Keratinocyte (primary cell): Measurements from ENCODE around the gene CFAP70.

ENCODE experiments used
- EZH2 ChIP-seq: IDR thresholded peaks from one replicate; pipeline ENCODE4 v1.6.1; 2012; ENCODE audit warnings: inconsistent platforms, mild to moderate bottlenecking, low read length, moderate library complexity
- TF ChIP-seq, protein P1 (sequence below), 3 experiments: IDR thresholded peaks in 1 of 3; conservative IDR thresholded peaks in 1 of 3; optimal IDR thresholded peaks in 1 of 3; 2 replicates in 2 of 3; 3 replicates in 1 of 3; pipeline versions ENCODE3 to v1.5.1; 2011; ENCODE audit warnings: low read length in 3 of 3, mild to moderate bottlenecking in 3 of 3, moderate library complexity in 2 of 3, control low read depth in 1 of 3, inconsistent platforms in 1 of 3; ENCODE audit not compliant: insufficient read depth in 2 of 3; ENCODE audit errors: extremely low read depth in 1 of 3

DNA sequence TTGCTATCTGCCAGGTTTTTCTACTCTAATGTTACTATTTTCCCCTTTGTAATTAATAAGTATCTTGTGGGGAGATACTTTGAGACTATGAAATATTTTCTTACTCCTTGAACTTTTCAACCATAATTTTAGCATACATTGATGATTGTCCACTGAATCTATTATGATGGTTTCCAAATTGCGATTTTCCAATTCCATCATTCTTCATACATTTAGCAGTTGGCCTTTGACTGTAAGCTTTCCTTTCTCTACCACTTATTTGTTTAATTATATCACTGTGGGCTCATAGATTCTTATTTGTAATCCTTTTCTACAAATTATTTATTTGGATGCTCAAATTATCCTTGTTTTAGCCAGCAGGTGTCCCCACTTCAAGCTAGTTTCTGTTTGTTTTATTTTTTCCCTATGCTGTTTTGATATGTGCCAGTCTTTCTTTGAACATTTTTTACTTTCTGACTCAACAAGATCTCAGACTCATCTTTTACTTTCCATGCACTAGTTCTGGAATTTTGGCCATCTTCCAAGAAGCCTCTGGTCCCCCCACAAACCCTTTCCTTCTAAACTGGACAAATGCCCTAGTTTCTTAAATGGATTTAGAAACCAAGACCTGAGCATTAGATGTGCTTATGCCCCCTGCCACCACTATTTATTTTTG lies 94.8 kb downstream of the CFAP70 start:
- TF ChIP-seq, protein P1, sequence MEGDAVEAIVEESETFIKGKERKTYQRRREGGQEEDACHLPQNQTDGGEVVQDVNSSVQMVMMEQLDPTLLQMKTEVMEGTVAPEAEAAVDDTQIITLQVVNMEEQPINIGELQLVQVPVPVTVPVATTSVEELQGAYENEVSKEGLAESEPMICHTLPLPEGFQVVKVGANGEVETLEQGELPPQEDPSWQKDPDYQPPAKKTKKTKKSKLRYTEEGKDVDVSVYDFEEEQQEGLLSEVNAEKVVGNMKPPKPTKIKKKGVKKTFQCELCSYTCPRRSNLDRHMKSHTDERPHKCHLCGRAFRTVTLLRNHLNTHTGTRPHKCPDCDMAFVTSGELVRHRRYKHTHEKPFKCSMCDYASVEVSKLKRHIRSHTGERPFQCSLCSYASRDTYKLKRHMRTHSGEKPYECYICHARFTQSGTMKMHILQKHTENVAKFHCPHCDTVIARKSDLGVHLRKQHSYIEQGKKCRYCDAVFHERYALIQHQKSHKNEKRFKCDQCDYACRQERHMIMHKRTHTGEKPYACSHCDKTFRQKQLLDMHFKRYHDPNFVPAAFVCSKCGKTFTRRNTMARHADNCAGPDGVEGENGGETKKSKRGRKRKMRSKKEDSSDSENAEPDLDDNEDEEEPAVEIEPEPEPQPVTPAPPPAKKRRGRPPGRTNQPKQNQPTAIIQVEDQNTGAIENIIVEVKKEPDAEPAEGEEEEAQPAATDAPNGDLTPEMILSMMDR (optimal IDR thresholded peaks at IDR 0.05 in 1 of 3, IDR thresholded peaks at IDR 0.05 in 1 of 3, conservative IDR thresholded peaks at IDR 0.05 in 1 of 3; ENCODE audit: extremely low read depth in 1 of 3, insufficient read depth in 2 of 3, low read length in 3 of 3): peak in 2 of 3 experiments; percentile 32 to 54
- no peak for TF ChIP-seq EZH2
